Endothelial cell of umbilical vein (primary cell): ENCODE results near the gene AP5Z1. TPM values are rescaled to one million over a fixed set of nuclear protein-coding genes. Genes with fewer than 3 reads are reported as not detected.

Experiments used
- BruUV-seq: library from RNA; stranded (reverse); fragments of 400-500 nt; replicated peaks from 2 replicates; lab custom pipeline; 2021; lab: Mats Ljungman, UMichigan
- CTCF ChIA-PET: fragments of 300-600, 350-600 bp; sonication (Branson Sonifier 250); formaldehyde crosslinking; loops from one replicate; lab custom pipeline; 2021; ENCODE audit warnings: antibody characterized with exemption, inconsistent platforms; lab: Charles Lee
- POLR2A ChIA-PET: fragments of 300-600, 350-600 bp; sonication (Branson Sonifier 250); formaldehyde crosslinking; loops from one replicate; lab custom pipeline; 2021; ENCODE audit warnings: antibody characterized with exemption, inconsistent platforms; lab: Charles Lee
- DNase-seq: peaks from one replicate; pipeline ENCODE4 v3.0.0-alpha.2; 2011; ENCODE audit warnings: low read depth, low spot score
- FAIRE-seq: peaks from 2 replicates; lab custom pipeline; 2011; peaks lifted over from hg19 to GRCh38; lab: Jason Lieb, UNC
- H2AFZ ChIP-seq: 2 replicates; pipeline ENCODE4 v1.6.0; 2012; ENCODE audit warnings: low read depth, low read length, control low read depth, inconsistent platforms
- H3K27ac ChIP-seq: 2 replicates; pipeline ENCODE4 v1.5.1; 2011; ENCODE audit warnings: low read depth, mild to moderate bottlenecking, control low read depth, low read length, moderate library complexity; ENCODE audit not compliant: insufficient read depth
- H3K27me3 ChIP-seq, 2 experiments: 2 replicates each; pipeline versions ENCODE4 v1.6.0 to v1.6.1; 2011; ENCODE audit warnings: low read length in 2 of 2, mixed read lengths in 1 of 2; ENCODE audit not compliant: control insufficient read depth in 2 of 2, insufficient read depth in 2 of 2
- H3K36me3 ChIP-seq, 2 experiments: 2 replicates in 1 of 2; 3 replicates in 1 of 2; pipeline ENCODE4 v1.5.1; 2011; ENCODE audit warnings: low read length in 2 of 2, mild to moderate bottlenecking in 1 of 2, moderate library complexity in 1 of 2; ENCODE audit not compliant: control insufficient read depth in 2 of 2, insufficient read depth in 2 of 2; ENCODE audit errors: extremely low read depth in 1 of 2
- H3K4me1 ChIP-seq: 3 replicates; pipeline ENCODE4 v1.5.1; 2011; ENCODE audit warnings: mild to moderate bottlenecking, low read length; ENCODE audit not compliant: control insufficient read depth, insufficient read depth; ENCODE audit errors: extremely low read depth
- H3K4me2 ChIP-seq: 2 replicates; pipeline ENCODE4 v1.6.1; 2011; ENCODE audit warnings: low read length, control low read depth, mixed read lengths; ENCODE audit not compliant: insufficient read depth
- H3K4me3 ChIP-seq, 3 experiments: fragments of 200-600 bp in 1 of 3; sonication (generic), shearing (Covaris generic) in 1 of 3; replicated peaks in 1 of 3; 2 replicates each; pipeline ENCODE4 v1.5.1; 2011 to 2016; ENCODE audit warnings: control low read depth in 3 of 3, low read length in 3 of 3, mild to moderate bottlenecking in 2 of 3, inconsistent platforms in 1 of 3, low read depth in 1 of 3, moderate library complexity in 1 of 3; ENCODE audit not compliant: insufficient read depth in 1 of 3
- H3K79me2 ChIP-seq: 2 replicates; pipeline ENCODE4 v1.6.0; 2012; ENCODE audit warnings: low read length, inconsistent platforms; ENCODE audit not compliant: control insufficient read depth, insufficient read depth
- H3K9ac ChIP-seq: replicated peaks from 2 replicates; pipeline ENCODE3; 2011; ENCODE audit warnings: low read length, control low read depth; ENCODE audit not compliant: insufficient read depth; ENCODE audit errors: extremely low read depth
- H3K9me1 ChIP-seq: replicated peaks from 3 replicates; pipeline ENCODE4 v1.6.0; 2011; ENCODE audit warnings: mild to moderate bottlenecking, low read length; ENCODE audit not compliant: control insufficient read depth, insufficient read depth; ENCODE audit errors: extremely low read depth
- H3K9me3 ChIP-seq: replicated peaks from 2 replicates; pipeline ENCODE4 v1.5.1; 2012; ENCODE audit warnings: low read length, inconsistent platforms; ENCODE audit not compliant: control insufficient read depth, insufficient read depth
- H4K20me1 ChIP-seq: replicated peaks from 2 replicates; pipeline ENCODE3; 2011; ENCODE audit warnings: mild to moderate bottlenecking, low read length; ENCODE audit not compliant: control insufficient read depth, insufficient read depth; ENCODE audit errors: extremely low read depth
- CTCF ChIP-seq, 2 donors: IDR thresholded peaks; 1 replicate in 1 of 2; 2 replicates in 1 of 2; pipeline ENCODE4 v1.5.1; 2011; ENCODE audit warnings: low read length in 2 of 2, mild to moderate bottlenecking in 2 of 2, moderate library complexity in 2 of 2, control low read depth in 1 of 2, inconsistent platforms in 1 of 2, low read depth in 1 of 2; ENCODE audit not compliant: insufficient read depth in 1 of 2; ENCODE audit errors: extremely low read depth in 1 of 2
- GATA2 ChIP-seq: IDR thresholded peaks from 2 replicates; pipeline ENCODE4 v1.7.0; 2011; ENCODE audit warnings: low read depth, mild to moderate bottlenecking, moderate library complexity, mixed read lengths, low read length; ENCODE audit not compliant: insufficient read length, insufficient read depth
- JUN ChIP-seq: IDR thresholded peaks from 2 replicates; pipeline ENCODE4 v1.6.1; 2011; ENCODE audit warnings: borderline replicate concordance, low read depth; ENCODE audit not compliant: insufficient read length, insufficient read depth
- MYC ChIP-seq: IDR thresholded peaks from one replicate; pipeline ENCODE4 v1.6.1; 2011; ENCODE audit warnings: mild to moderate bottlenecking, low read depth, low read length
- POLR2AphosphoS5 ChIP-seq: IDR thresholded peaks from 2 replicates; pipeline ENCODE4 v1.6.1; 2012; ENCODE audit warnings: low read depth, mild to moderate bottlenecking, control low read depth, low read length, moderate library complexity; ENCODE audit not compliant: insufficient read depth
- dilution Hi-C: fragments of 300-500 bp; cut with MboI; formaldehyde crosslinking; loops from one replicate; pipeline ENCODE4 v1.15.0; 2019; ENCODE audit warnings: low sequenced_read_pairs; ENCODE audit not compliant: extremely low pct_ligation_motif_present
- intact Hi-C: fragments of 100-400 bp; cut with micrococcal nuclease; formaldehyde crosslinking; loops from one replicate; pipeline ENCODE4 v1.10.0; 2022
- polyA plus RNA-seq, 4 experiments: library from polyadenylated mRNA; depleted of rRNA in 3 of 4; stranded (reverse) in 3 of 4; unstranded in 1 of 4; fragments of >200 nt; gene quantifications; 2 replicates each; pipeline versions ENCODE4 v1.2.1 to v1.2.3, GENCODE V29; 2011 to 2012; ENCODE audit warnings: missing spikeins in 1 of 4
- total RNA-seq: library from RNA; stranded (reverse); gene quantifications from 2 replicates; pipeline ENCODE4 v1.2.3, GENCODE V29; 2021

Gene AP5Z1
- total and polyA plus RNA-seq, 2 donors (not counting 3 experiments of a cell fraction or from before 2014, with no cell fraction given): 53.7 to 58.9 TPM

GRCh38 chr7:4837803-4838625, 62.6 kb downstream of the AP5Z1 start:
- ChIA-PET CTCF (no interaction called here), POLR2A (no interaction called here)
- H2AFZ ChIP-seq: no peak overlapping the region
- BruUV-seq: no TSS peak
- TF ChIP-seq MYC (no peak), GATA2 (no peak), POLR2AphosphoS5 (no peak)
- H3K27me3 ChIP-seq: no peaks in the 10 kb centered on the region
- H3K9me3 ChIP-seq: no peaks in the 10 kb centered on the region
- H3K4me3 ChIP-seq: no peak overlapping the region
- no peaks in the 10 kb centered on the region for H3K9me1 ChIP-seq
- H3K4me2 ChIP-seq: no peak overlapping the region
- FAIRE-seq: no peak
- H3K4me1 ChIP-seq: no peaks in the 10 kb centered on the region
- H4K20me1 ChIP-seq: no peaks in the 10 kb centered on the region
- no peak overlapping the region for H3K9ac ChIP-seq
- H3K27ac ChIP-seq: no peak overlapping the region
- dilution Hi-C loops (no loop called here), intact Hi-C loops (no loop called here)
- no peaks in the 10 kb centered on the region for H3K36me3 ChIP-seq
- no peaks in the 10 kb centered on the region for H3K79me2 ChIP-seq
- DNase-seq: no peak

- TF ChIP-seq GATA2 (no peak), POLR2AphosphoS5 (no peak), JUN (no peak), CTCF (IDR thresholded peaks at IDR 0.05; ENCODE audit: extremely low read depth in 1 of 2, insufficient read depth in 1 of 2, low read depth in 1 of 2, low read length in 2 of 2) (no peak)
- Histone ChIP-seq H3K27ac (no peak overlapping the region), H3K4me2 (no peak overlapping the region), H3K9me3 (no peaks in the 10 kb centered on the region), H3K79me2 (no peaks in the 10 kb centered on the region), H4K20me1 (no peaks in the 10 kb centered on the region), H3K9ac (no peak overlapping the region), H3K4me3 (no peak overlapping the region), H3K4me1 (no peaks in the 10 kb centered on the region), H3K36me3 (no peaks in the 10 kb centered on the region), H3K27me3 (no peaks in the 10 kb centered on the region), H3K9me1 (no peaks in the 10 kb centered on the region), H2AFZ (no peak overlapping the region)
- dilution Hi-C loops (no loop called here), intact Hi-C loops (no loop called here)
- ChIA-PET CTCF (no interaction called here), POLR2A (no interaction called here)
- no peak for DNase-seq
- no peak for FAIRE-seq
- no TSS peak for BruUV-seq
Measured at GRCh38 chr7:4838626-4839334, 63.4 kb downstream of the AP5Z1 start.
